Testis (tissue), 3 donors: ENCODE results near the gene PARP2. TPM values are rescaled to one million over a fixed set of nuclear protein-coding genes. Genes with fewer than 3 reads are reported as not detected.

Experiments used
- DNase-seq: peaks from one replicate; pipeline ENCODE4 v3.0.0-alpha.2; 2019
- H3K27ac ChIP-seq, 2 donors: fragments of 200-600 bp; sonication (generic); one replicate each; pipeline ENCODE4 v1.5.1; 2019
- H3K27me3 ChIP-seq: fragments of 200-600 bp; sonication (generic); one replicate; pipeline ENCODE4 v1.5.1; 2019
- H3K36me3 ChIP-seq: fragments of 200-600 bp; sonication (generic); one replicate; pipeline ENCODE4 v1.5.1; 2017; ENCODE audit warnings: low read depth; ENCODE audit errors: missing control alignments
- H3K4me1 ChIP-seq: fragments of 200-600 bp; sonication (generic); one replicate; pipeline ENCODE4 v1.5.1; 2019
- H3K4me3 ChIP-seq, 2 donors: fragments of 200-600 bp; sonication (generic); one replicate each; pipeline ENCODE4 v1.5.1; 2017 to 2019
- H3K9me3 ChIP-seq: fragments of 200-600 bp; sonication (generic); one replicate; pipeline ENCODE4 v1.5.1; 2017
- POLR2A ChIP-seq: fragments of 450-650 bp; IDR thresholded peaks from one replicate; pipeline ENCODE4 v1.6.1; 2017; ENCODE audit warnings: antibody characterized with exemption, mild to moderate bottlenecking, moderate library complexity
- WGBS, 2 donors: methylation state at CpG; one replicate each; pipeline ENCODE4 v1.1.5; 2018; 5-methylcytosine and 5-hydroxymethylcytosine counted together
- intact Hi-C: fragments of 100-400 bp; cut with DNase I; formaldehyde crosslinking; loops from one replicate; pipeline ENCODE4 v1.15.1; 2023; ENCODE audit warnings: low total_unique reads
- polyA plus RNA-seq: library from polyadenylated mRNA; stranded (reverse); fragments of 350-450 nt; fragmentation: Illumina TruSeq; extraction: RNeasy Lipid Tissue Mini Kit (QIAGEN cat#74804); gene quantifications from one replicate; pipeline ENCODE4 v1.2.3, GENCODE V29; 2014; ENCODE audit warnings: low read depth, low replicate concordance; ENCODE audit not compliant: insufficient read depth
- total RNA-seq, 2 donors: library from RNA; depleted of rRNA; stranded (reverse); fragments of >200 nt; gene quantifications; one replicate each; pipeline ENCODE4 v1.2.3, GENCODE V29; 2016
- TF ChIP-seq, protein P1 (sequence below), 3 experiments: fragments of 450-650 bp in 2 of 3; fragments of 200-600 bp in 1 of 3; sonication (generic) in 1 of 3; IDR thresholded peaks; one replicate each; pipeline ENCODE4 v1.5.1; 2016 to 2019; ENCODE audit warnings: antibody characterized with exemption in 3 of 3, mild to moderate bottlenecking in 2 of 3, moderate library complexity in 1 of 3

Gene PARP2
- total and polyA plus RNA-seq, 3 donors from 2014 or later = 38.1 to 50.7 (median 40.0) TPM

DNA sequence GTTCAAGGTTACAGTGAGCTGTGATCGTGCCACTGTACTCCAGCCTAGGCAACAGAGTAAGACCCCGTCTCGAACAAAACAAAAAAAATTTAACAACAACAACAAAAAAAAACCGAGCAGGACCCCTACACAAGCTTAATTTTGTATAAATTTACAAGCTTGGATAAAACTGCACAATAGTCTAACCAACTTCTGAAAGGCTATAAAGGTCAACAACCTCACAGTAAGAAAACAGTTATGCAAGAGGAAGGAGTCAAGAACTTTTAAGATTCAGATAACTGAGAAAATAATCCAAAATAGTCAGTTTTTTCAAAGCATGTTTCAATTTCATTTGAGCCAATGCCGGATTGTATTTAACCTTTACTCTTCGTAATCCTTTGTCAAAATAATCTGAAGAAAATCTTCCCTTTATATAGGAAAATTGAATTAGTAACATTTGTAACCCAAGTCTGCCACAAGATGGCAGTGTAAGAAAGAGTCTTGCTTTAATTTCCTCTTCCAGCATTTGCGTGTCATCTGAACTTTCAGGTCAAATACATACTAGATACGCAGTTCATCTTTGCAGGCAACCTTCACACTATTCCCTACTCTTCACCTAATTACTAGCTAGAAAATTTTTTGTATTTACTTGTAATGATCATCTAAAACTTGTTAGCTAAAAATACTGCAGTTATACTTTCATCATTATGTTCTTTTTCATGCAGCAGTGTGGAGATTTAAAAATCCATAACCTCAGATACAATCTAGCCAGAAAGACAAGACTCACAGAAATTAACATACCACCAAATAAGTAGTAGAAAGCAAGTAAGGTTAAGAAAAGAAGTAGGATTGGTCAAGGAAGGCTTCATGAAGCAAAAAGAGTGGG, 16.2 kb upstream of the PARP2 start:
- no peaks in the 10 kb centered on the region for H3K27me3 ChIP-seq
- peak overlapping the region in 1 of 2 donors; percentile 48 for H3K27ac ChIP-seq
- no peaks in the 10 kb centered on the region for H3K36me3 ChIP-seq
- intact Hi-C loops = loop anchor here (10.0 kb wide), 1 partner anchor 278 kb away; no protein-coding TSS in a partner anchor
- no peak for TF ChIP-seq POLR2A
- TF ChIP-seq, protein P1, sequence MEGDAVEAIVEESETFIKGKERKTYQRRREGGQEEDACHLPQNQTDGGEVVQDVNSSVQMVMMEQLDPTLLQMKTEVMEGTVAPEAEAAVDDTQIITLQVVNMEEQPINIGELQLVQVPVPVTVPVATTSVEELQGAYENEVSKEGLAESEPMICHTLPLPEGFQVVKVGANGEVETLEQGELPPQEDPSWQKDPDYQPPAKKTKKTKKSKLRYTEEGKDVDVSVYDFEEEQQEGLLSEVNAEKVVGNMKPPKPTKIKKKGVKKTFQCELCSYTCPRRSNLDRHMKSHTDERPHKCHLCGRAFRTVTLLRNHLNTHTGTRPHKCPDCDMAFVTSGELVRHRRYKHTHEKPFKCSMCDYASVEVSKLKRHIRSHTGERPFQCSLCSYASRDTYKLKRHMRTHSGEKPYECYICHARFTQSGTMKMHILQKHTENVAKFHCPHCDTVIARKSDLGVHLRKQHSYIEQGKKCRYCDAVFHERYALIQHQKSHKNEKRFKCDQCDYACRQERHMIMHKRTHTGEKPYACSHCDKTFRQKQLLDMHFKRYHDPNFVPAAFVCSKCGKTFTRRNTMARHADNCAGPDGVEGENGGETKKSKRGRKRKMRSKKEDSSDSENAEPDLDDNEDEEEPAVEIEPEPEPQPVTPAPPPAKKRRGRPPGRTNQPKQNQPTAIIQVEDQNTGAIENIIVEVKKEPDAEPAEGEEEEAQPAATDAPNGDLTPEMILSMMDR (IDR thresholded peaks at IDR 0.05) = peak; percentile 67 to 81 (median 72)
- H3K9me3 ChIP-seq = no peaks in the 10 kb centered on the region
- H3K4me3 ChIP-seq = no peak overlapping the region
- no peaks in the 10 kb centered on the region for H3K4me1 ChIP-seq
- 44 to 47% methylated on average over 8 of the region's 8 CpGs for WGBS, 2 donors
- no peak for DNase-seq

- Histone ChIP-seq H3K4me3 (no peak overlapping the region), H3K4me1 (no peaks in the 10 kb centered on the region), H3K9me3 (no peaks in the 10 kb centered on the region), H3K27ac (no peak overlapping the region), H3K27me3 (no peaks in the 10 kb centered on the region), H3K36me3 (no peaks in the 10 kb centered on the region)
- DNase-seq = no peak
- intact Hi-C loops = loop anchor here (10.0 kb wide), 1 partner anchor 276 kb away; no protein-coding TSS in a partner anchor
- TF ChIP-seq, protein P1 (IDR thresholded peaks at IDR 0.05) = no peak
- TF ChIP-seq POLR2A = no peak
- 46 to 61% methylated on average over 2 of the region's 2 CpGs for WGBS, 2 donors
Observed at GRCh38 chr14:20328705-20329104, 14.7 kb upstream of the PARP2 start.

DNA sequence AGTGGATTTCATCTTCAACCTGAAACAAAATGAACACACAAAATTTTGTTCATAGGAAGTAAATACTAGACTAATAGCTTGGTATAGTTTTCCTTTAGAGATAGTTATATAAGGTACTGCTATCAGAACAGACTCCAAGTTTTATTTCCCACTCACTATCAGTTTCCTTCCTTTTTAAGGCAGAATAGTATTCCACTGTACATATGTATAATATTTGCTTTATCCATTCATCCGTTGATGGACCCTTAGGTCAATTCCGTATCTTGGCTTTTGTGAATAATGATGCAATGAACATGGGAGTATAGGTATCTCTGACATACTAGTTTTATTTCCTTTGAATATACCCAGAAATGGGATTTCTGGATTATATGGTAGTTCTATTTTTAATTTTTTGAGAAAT, 14.1 kb upstream of the PARP2 start:
- H3K27ac ChIP-seq = no peak overlapping the region
- intact Hi-C loops = loop anchor here (10.0 kb wide), 1 partner anchor 275 kb away; no protein-coding TSS in a partner anchor
- 61 to 91% methylated on average over 2 of the region's 2 CpGs for whole genome bisulfite sequencing, 2 donors

DNA sequence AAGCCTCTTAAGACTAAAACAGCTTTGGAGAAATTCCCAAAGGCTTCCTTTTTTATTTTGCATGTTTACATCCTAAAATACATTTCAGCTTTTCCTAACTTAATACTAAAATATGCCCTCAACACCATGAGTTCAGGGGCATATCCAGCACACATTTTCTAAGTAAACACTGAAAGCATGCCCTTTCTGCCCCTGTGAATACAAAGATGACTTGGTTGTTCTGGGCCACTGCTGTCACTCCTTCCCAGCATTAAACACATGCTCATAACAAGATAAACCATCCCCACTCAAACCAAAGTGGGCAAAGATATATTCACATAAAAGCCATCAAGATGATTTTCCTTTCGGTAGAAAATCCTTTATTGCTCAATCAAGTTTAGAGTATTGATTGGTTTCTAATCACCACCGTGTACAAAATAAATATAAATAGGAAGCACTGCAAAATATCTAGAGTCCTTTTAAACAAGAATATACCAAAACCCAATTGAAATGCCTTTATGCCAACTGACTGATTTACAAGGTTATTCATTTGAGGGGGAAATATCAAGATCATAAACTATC, 12.3 kb upstream of the PARP2 start:
- no peak overlapping the region for H3K27ac ChIP-seq
- DNase-seq = no peak
- no peaks in the 10 kb centered on the region for H3K9me3 ChIP-seq
- no peak overlapping the region for H3K4me3 ChIP-seq
- TF ChIP-seq POLR2A = no peak
- TF ChIP-seq, protein P1 (IDR thresholded peaks at IDR 0.05) = no peak
- WGBS, 2 donors = 73 to 85% methylated on average over 2 of the region's 2 CpGs
- intact Hi-C loops = loop anchor here (5.0 kb wide), 1 partner anchor 351 kb away; the partner anchor contains the start of gene RNASE4
- no peaks in the 10 kb centered on the region for H3K27me3 ChIP-seq
- no peaks in the 10 kb centered on the region for H3K4me1 ChIP-seq
- H3K36me3 ChIP-seq = no peaks in the 10 kb centered on the region

More for the DNA sequence above, 14.1 kb upstream of the PARP2 start:
- no peak for DNase-seq
- TF ChIP-seq POLR2A = no peak
- H3K4me3 ChIP-seq = no peak overlapping the region
- no peaks in the 10 kb centered on the region for H3K9me3 ChIP-seq
- no peaks in the 10 kb centered on the region for H3K4me1 ChIP-seq
- no peaks in the 10 kb centered on the region for H3K27me3 ChIP-seq
- H3K36me3 ChIP-seq = no peaks in the 10 kb centered on the region

GRCh38 chr14:20332431-20332787, 11.0 kb upstream of the PARP2 start:
- 0 to 2% methylated on average over 4 of the region's 4 CpGs for WGBS, 2 donors
- peak overlapping the region; percentile 86 to 96 for H3K27ac ChIP-seq
- no peaks in the 10 kb centered on the region for H3K27me3 ChIP-seq
- no peaks in the 10 kb centered on the region for H3K9me3 ChIP-seq
- no peak for TF ChIP-seq POLR2A
- TF ChIP-seq, protein P1 (IDR thresholded peaks at IDR 0.05) = no peak
- H3K4me3 ChIP-seq = peak overlapping the region; percentile 70 to 81
- peak; percentile 31 for DNase-seq
- intact Hi-C loops = loop anchor here (5.0 kb wide), 1 partner anchor 350 kb away; the partner anchor contains the start of gene RNASE4
- no peaks in the 10 kb centered on the region for H3K36me3 ChIP-seq
- no peaks in the 10 kb centered on the region for H3K4me1 ChIP-seq
